CD1c-positive myeloid dendritic cell (primary cell): ENCODE results near the gene RASA4B.
"Not testable (repeated sequence)": the region's sequence is repeated elsewhere in the genome, so short reads cannot be mapped to it uniquely, and the experiment has no call there.

ENCODE experiments used
- DNase-seq: peaks from one replicate; pipeline ENCODE4 v3.0.0-alpha.2; 2016; ENCODE audit errors: extremely low spot score

RASA4B gene

GRCh38 chr7:102511860-102512522 lies 5.6 kb downstream of the RASA4B start:
- not testable (repeated sequence) for DNase-seq

GRCh38 chr7:102510575-102510974 lies 7.0 kb downstream of the RASA4B start:
- DNase-seq = not testable (repeated sequence)

- DNase-seq = not testable (repeated sequence)
These were observed 10.0 kb downstream of the RASA4B start for GRCh38 chr7:102507410-102508088.

- not testable (repeated sequence) for DNase-seq
These were observed 12.0 kb downstream of the RASA4B start for GRCh38 chr7:102505298-102506185.

- DNase-seq = not testable (repeated sequence)
These were observed 14.4 kb downstream of the RASA4B start for GRCh38 chr7:102503141-102503540.

GRCh38 chr7:102498321-102498720 lies 19.3 kb downstream of the RASA4B start:
- not testable (repeated sequence) for DNase-seq

- not testable (repeated sequence) for DNase-seq
These were observed 20.3 kb downstream of the RASA4B start for GRCh38 chr7:102497308-102497707.

- DNase-seq = not testable (repeated sequence)
These were observed 20.7 kb downstream of the RASA4B start for GRCh38 chr7:102496861-102497260.

GRCh38 chr7:102494473-102495149 lies 23.0 kb downstream of the RASA4B start:
- DNase-seq = not testable (repeated sequence)

GRCh38 chr7:102494026-102494425 lies 23.6 kb downstream of the RASA4B start:
- DNase-seq = not testable (repeated sequence)

GRCh38 chr7:102493220-102493935 lies 24.2 kb downstream of the RASA4B start:
- DNase-seq = not testable (repeated sequence)

GRCh38 chr7:102490529-102491075 lies 27.0 kb downstream of the RASA4B start:
- not testable (repeated sequence) for DNase-seq

GRCh38 chr7:102484317-102484716 lies 33.3 kb downstream of the RASA4B start:
- DNase-seq = not testable (repeated sequence)

- DNase-seq = not testable (repeated sequence)
These were observed 35.6 kb downstream of the RASA4B start for GRCh38 chr7:102481962-102482361.

- not testable (repeated sequence) for DNase-seq
These were observed 37.5 kb downstream of the RASA4B start for GRCh38 chr7:102479982-102480637.

GRCh38 chr7:102479209-102479584 lies 38.4 kb downstream of the RASA4B start:
- not testable (repeated sequence) for DNase-seq

GRCh38 chr7:102478314-102479208 lies 39.0 kb downstream of the RASA4B start, which contains the start of gene POLR2J:
TSS of gene POLR2J (minus strand) at chr7:102478922. CDS start at chr7:102478860, 62 bp downstream.
- DNase-seq = peak; percentile 88

GRCh38 chr7:102474736-102475435 lies 42.7 kb downstream of the RASA4B start:
- not testable (repeated sequence) for DNase-seq
